ENCODE data around the gene RPL6. TPM values are rescaled to one million over a fixed set of nuclear protein-coding genes. Genes with fewer than 3 reads are reported as not detected.
A peak's percentile ranks its signal among the peaks of the same experiment; 100 is the strongest.
"Not testable (repeated sequence)": the region's sequence is repeated elsewhere in the genome, so short reads cannot be mapped to it uniquely, and the experiment has no call there.

Gene RPL6
- 2,738 TPM for polyA plus RNA-seq (2013, experiment 1 of 4)
- 2,531 TPM for polyA plus RNA-seq (2013, experiment 2 of 4)
- 2,489 TPM for polyA plus RNA-seq (2013, experiment 3 of 4)
- polyA plus RNA-seq (2013, experiment 4 of 4) = 2,764 TPM

GRCh38 chr12:112409064-112409905 is at the start of gene RPL6:
Gene RPL6, minus strand, starts transcription at chr12:112409605. Its CDS starts 949 bp downstream, at chr12:112408656.
- H3K4me1 ChIP-seq (ENCODE audit: control insufficient read depth, insufficient read depth, low read length) = peaks cover 5% of the 10 kb centered on the region
- H3K27ac ChIP-seq (ENCODE audit: insufficient read depth, low read depth, low read length, poor library complexity, severe bottlenecking) = peak within 1 kb of the TSS; percentile 98
- 12 to 14% methylated on average over 46 of the region's 46 CpGs for WGBS, 2 experiments
- H3K4me3 ChIP-seq (ENCODE audit: insufficient read depth, low read depth, low read length) = peak within 1 kb of the TSS; percentile 99
- no peaks in the 10 kb centered on the region for H3K27me3 ChIP-seq (ENCODE audit: control insufficient read depth, insufficient read depth, low read length, poor library complexity, severe bottlenecking)
- H3K36me3 ChIP-seq (ENCODE audit: control insufficient read depth, insufficient read depth, low read length) = peaks cover 31% of the 10 kb centered on the region
- H3K9me3 ChIP-seq (ENCODE audit: control insufficient read depth, low read length) = no peaks in the 10 kb centered on the region

- Histone ChIP-seq H3K9me3 (ENCODE audit: control insufficient read depth, low read length) (no peaks in the 10 kb centered on the region), H3K27me3 (ENCODE audit: control insufficient read depth, insufficient read depth, low read length, poor library complexity, severe bottlenecking) (no peaks in the 10 kb centered on the region), H3K27ac (ENCODE audit: insufficient read depth, low read depth, low read length, poor library complexity, severe bottlenecking) (no peak overlapping the region), H3K4me1 (ENCODE audit: control insufficient read depth, insufficient read depth, low read length) (no peaks in the 10 kb centered on the region), H3K36me3 (ENCODE audit: control insufficient read depth, insufficient read depth, low read length) (peaks cover 15% of the 10 kb centered on the region), H3K4me3 (ENCODE audit: insufficient read depth, low read depth, low read length) (no peak overlapping the region)
- WGBS, 2 experiments = 92% methylated on average over 5 of the region's 5 CpGs
Measured at GRCh38 chr12:112458751-112459150, 49.3 kb upstream of the RPL6 start.

DNA sequence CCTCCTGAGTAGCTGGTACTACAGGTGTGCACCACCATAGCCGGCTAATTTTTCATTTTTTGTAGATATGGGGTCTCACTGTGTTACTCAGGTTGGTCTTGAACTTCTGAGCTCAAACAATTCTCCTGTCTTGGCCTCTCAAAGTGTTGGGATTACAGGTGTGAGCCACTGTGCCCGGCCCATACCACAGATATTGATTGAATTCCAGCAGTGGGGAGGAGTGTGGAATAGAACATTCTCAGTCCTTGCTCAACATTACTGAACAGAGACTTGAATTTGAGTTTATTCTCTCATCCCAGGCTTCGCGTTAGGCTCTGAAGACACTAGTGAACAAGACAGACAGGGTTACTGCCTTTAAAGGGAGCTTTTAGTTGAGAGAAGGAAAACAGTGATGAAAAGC is 48.9 kb upstream of the RPL6 start:
- Histone ChIP-seq H3K27ac (ENCODE audit: insufficient read depth, low read depth, low read length, poor library complexity, severe bottlenecking) (no peak overlapping the region), H3K4me3 (ENCODE audit: insufficient read depth, low read depth, low read length) (no peak overlapping the region), H3K36me3 (ENCODE audit: control insufficient read depth, insufficient read depth, low read length) (peaks cover 15% of the 10 kb centered on the region), H3K27me3 (ENCODE audit: control insufficient read depth, insufficient read depth, low read length, poor library complexity, severe bottlenecking) (no peaks in the 10 kb centered on the region), H3K4me1 (ENCODE audit: control insufficient read depth, insufficient read depth, low read length) (no peaks in the 10 kb centered on the region), H3K9me3 (ENCODE audit: control insufficient read depth, low read length) (no peaks in the 10 kb centered on the region)
- WGBS, 2 experiments = 95 to 97% methylated on average over 4 of the region's 4 CpGs

DNA sequence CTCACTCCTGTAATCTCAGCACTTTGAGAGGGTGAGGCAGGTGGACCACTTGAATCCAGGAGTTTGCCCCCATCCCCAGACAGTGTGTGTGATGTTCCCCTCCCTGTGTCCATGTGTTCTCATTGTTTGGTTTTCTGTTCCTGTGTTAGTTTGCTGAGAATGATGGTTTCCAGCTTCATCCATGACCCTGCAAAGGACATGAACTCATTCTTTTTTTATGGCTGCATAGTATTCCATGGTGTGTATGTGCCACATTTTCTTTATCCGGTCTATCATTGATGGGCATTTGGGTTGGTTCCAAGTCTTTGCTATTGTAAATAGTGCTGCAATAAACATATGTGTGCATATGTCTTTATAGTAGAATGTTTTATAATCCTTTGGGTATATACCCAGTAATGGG is 47.7 kb upstream of the RPL6 start:
- H3K36me3 ChIP-seq (ENCODE audit: control insufficient read depth, insufficient read depth, low read length) = peaks cover 20% of the 10 kb centered on the region
- not testable (repeated sequence) for H3K9me3 ChIP-seq (ENCODE audit: control insufficient read depth, low read length)

DNA sequence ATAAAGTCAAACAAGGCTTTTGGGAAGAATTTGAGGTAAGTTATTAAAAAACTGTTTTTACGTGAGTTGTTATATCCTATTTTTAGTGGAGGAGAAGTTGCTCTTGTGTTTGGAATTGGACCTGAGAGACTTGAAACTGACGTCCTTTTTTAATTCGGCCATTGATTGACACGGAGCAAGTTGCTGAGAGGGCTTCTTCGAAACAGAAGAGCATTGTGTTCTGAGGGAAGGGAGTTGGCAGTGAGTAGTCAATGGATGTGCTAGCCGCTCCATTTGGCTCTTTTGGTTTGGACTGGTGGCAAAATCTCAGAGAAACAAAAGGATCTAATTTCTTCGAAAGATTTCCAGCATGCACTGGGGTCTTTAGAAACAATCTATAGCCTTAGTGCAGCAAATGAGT is 46.6 kb upstream of the RPL6 start:
- H3K36me3 ChIP-seq (ENCODE audit: control insufficient read depth, insufficient read depth, low read length) = peaks cover 20% of the 10 kb centered on the region
- 93% methylated on average over 7 of the region's 7 CpGs for whole genome bisulfite sequencing, 2 experiments

More for the DNA sequence above, 47.7 kb upstream of the RPL6 start:
- not testable (repeated sequence) for H3K4me1 ChIP-seq (ENCODE audit: control insufficient read depth, insufficient read depth, low read length); H3K27ac ChIP-seq (ENCODE audit: insufficient read depth, low read depth, low read length, poor library complexity, severe bottlenecking); H3K4me3 ChIP-seq (ENCODE audit: insufficient read depth, low read depth, low read length); H3K27me3 ChIP-seq (ENCODE audit: control insufficient read depth, insufficient read depth, low read length, poor library complexity, severe bottlenecking)
- WGBS, 2 experiments = 88 to 100% methylated on average over 1 of the region's 1 CpG

GRCh38 chr12:112450725-112451124 is 41.3 kb upstream of the RPL6 start:
- Histone ChIP-seq H3K27ac (ENCODE audit: insufficient read depth, low read depth, low read length, poor library complexity, severe bottlenecking) (no peak overlapping the region), H3K27me3 (ENCODE audit: control insufficient read depth, insufficient read depth, low read length, poor library complexity, severe bottlenecking) (no peaks in the 10 kb centered on the region), H3K4me3 (ENCODE audit: insufficient read depth, low read depth, low read length) (no peak overlapping the region), H3K4me1 (ENCODE audit: control insufficient read depth, insufficient read depth, low read length) (no peaks in the 10 kb centered on the region), H3K9me3 (ENCODE audit: control insufficient read depth, low read length) (no peaks in the 10 kb centered on the region), H3K36me3 (ENCODE audit: control insufficient read depth, insufficient read depth, low read length) (peaks cover 27% of the 10 kb centered on the region)
- 92% methylated on average over 3 to 4 of the region's 4 CpGs for WGBS, 2 experiments

More for the DNA sequence above, 46.6 kb upstream of the RPL6 start:
- H3K4me1 ChIP-seq (ENCODE audit: control insufficient read depth, insufficient read depth, low read length) = no peaks in the 10 kb centered on the region
- H3K27ac ChIP-seq (ENCODE audit: insufficient read depth, low read depth, low read length, poor library complexity, severe bottlenecking) = no peak overlapping the region
- H3K27me3 ChIP-seq (ENCODE audit: control insufficient read depth, insufficient read depth, low read length, poor library complexity, severe bottlenecking) = no peaks in the 10 kb centered on the region
- no peaks in the 10 kb centered on the region for H3K9me3 ChIP-seq (ENCODE audit: control insufficient read depth, low read length)
- no peak overlapping the region for H3K4me3 ChIP-seq (ENCODE audit: insufficient read depth, low read depth, low read length)

DNA sequence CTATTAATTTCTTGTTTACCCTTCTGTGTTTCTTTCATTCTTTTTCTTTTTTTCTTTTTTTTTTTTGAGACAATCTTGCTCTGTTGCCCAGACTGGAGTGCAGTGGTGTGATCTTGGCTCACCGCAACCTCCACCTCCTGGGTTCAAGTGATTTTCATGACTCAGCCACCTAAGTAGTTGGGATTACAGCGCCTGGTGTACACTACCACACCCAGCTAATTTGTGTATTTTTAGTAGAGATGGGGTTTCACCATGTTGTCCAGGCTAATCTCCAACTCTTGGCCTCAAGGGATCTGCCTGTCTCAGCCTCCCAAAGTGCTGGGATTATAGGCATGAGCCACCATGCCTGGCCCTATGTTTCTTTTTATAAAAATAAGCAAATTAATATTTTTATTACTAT is 38.8 kb upstream of the RPL6 start:
- H3K9me3 ChIP-seq (ENCODE audit: control insufficient read depth, low read length); H3K27me3 ChIP-seq (ENCODE audit: control insufficient read depth, insufficient read depth, low read length, poor library complexity, severe bottlenecking); H3K27ac ChIP-seq (ENCODE audit: insufficient read depth, low read depth, low read length, poor library complexity, severe bottlenecking); H3K4me1 ChIP-seq (ENCODE audit: control insufficient read depth, insufficient read depth, low read length); H3K4me3 ChIP-seq (ENCODE audit: insufficient read depth, low read depth, low read length): not testable (repeated sequence)
- 92 to 94% methylated on average over 1 to 2 of the region's 2 CpGs for WGBS, 2 experiments
- H3K36me3 ChIP-seq (ENCODE audit: control insufficient read depth, insufficient read depth, low read length) = peaks cover 14% of the 10 kb centered on the region

GRCh38 chr12:112447106-112447505 is 37.7 kb upstream of the RPL6 start:
- Histone ChIP-seq H3K4me3 (ENCODE audit: insufficient read depth, low read depth, low read length) (no peak overlapping the region), H3K27me3 (ENCODE audit: control insufficient read depth, insufficient read depth, low read length, poor library complexity, severe bottlenecking) (no peaks in the 10 kb centered on the region), H3K36me3 (ENCODE audit: control insufficient read depth, insufficient read depth, low read length) (peaks cover 11% of the 10 kb centered on the region), H3K9me3 (ENCODE audit: control insufficient read depth, low read length) (no peaks in the 10 kb centered on the region), H3K27ac (ENCODE audit: insufficient read depth, low read depth, low read length, poor library complexity, severe bottlenecking) (no peak overlapping the region), H3K4me1 (ENCODE audit: control insufficient read depth, insufficient read depth, low read length) (no peaks in the 10 kb centered on the region)
- 93 to 94% methylated on average over 2 to 3 of the region's 3 CpGs for WGBS, 2 experiments

DNA sequence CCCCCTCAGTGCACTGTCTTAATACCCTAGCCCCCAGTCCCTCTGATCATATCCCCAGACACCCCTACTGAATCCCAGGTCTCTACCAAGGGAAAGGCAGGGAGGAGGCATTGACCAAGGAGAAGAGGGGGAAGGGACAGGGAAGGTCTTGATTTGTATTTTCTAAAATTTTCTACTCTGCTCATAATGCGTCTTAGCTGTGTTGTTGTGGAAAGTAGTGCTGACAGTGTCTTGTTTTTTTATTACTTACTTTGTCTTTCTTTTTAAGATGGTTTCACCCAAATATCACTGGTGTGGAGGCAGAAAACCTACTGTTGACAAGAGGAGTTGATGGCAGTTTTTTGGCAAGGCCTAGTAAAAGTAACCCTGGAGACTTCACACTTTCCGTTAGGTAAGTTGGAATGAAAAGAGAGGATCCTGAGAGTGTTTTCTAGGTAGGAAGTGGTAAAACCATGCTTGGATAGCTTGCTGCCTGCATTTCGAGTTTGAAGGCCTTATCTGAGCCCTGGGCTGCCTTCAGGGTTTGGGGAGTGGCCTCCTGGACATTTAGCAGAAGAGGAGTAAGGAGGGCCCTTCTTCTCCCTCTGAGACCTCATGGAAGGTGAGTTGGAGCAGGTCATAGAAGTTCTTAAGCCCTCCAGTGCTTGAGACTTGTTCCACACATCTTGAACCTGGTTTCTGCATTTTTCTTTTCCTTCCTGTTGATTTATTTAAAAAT is 36.8 kb upstream of the RPL6 start:
- no peak overlapping the region for H3K4me3 ChIP-seq (ENCODE audit: insufficient read depth, low read depth, low read length)
- H3K4me1 ChIP-seq (ENCODE audit: control insufficient read depth, insufficient read depth, low read length) = no peaks in the 10 kb centered on the region
- H3K36me3 ChIP-seq (ENCODE audit: control insufficient read depth, insufficient read depth, low read length) = peaks cover 11% of the 10 kb centered on the region
- no peaks in the 10 kb centered on the region for H3K9me3 ChIP-seq (ENCODE audit: control insufficient read depth, low read length)
- H3K27me3 ChIP-seq (ENCODE audit: control insufficient read depth, insufficient read depth, low read length, poor library complexity, severe bottlenecking) = no peaks in the 10 kb centered on the region
- H3K27ac ChIP-seq (ENCODE audit: insufficient read depth, low read depth, low read length, poor library complexity, severe bottlenecking) = no peak overlapping the region
- WGBS, 2 experiments = 96 to 97% methylated on average over 3 of the region's 3 CpGs

DNA sequence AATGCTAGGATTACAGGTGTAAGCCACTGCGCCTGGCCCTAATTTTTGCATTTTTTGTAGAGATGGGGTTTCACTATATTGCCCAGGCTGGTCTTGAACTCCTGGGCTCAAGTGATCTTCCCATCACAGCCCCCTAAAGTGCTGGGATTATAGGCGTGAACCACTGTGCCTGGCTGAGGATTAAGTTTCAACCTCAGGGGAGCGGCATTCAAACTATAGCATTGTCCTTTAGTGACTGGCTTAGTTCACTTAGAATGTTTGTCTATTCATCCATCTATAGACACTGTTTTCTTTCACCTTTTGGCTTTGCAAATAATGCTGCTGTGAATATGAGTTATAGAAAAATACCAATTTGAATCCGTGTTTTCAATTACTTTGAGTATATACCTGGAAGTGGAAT is 34.5 kb upstream of the RPL6 start:
- no peaks in the 10 kb centered on the region for H3K4me1 ChIP-seq (ENCODE audit: control insufficient read depth, insufficient read depth, low read length)
- 83 to 91% methylated on average over 4 of the region's 4 CpGs for WGBS, 2 experiments
- H3K27ac ChIP-seq (ENCODE audit: insufficient read depth, low read depth, low read length, poor library complexity, severe bottlenecking) = no peak overlapping the region
- H3K36me3 ChIP-seq (ENCODE audit: control insufficient read depth, insufficient read depth, low read length) = peaks cover 4% of the 10 kb centered on the region
- no peak overlapping the region for H3K4me3 ChIP-seq (ENCODE audit: insufficient read depth, low read depth, low read length)
- H3K9me3 ChIP-seq (ENCODE audit: control insufficient read depth, low read length) = no peaks in the 10 kb centered on the region
- H3K27me3 ChIP-seq (ENCODE audit: control insufficient read depth, insufficient read depth, low read length, poor library complexity, severe bottlenecking) = no peaks in the 10 kb centered on the region
